ENCODE data around the gene ETV7. TPM values are rescaled to one million over a fixed set of nuclear protein-coding genes. Genes with fewer than 3 reads are reported as not detected.
A peak's percentile ranks its signal among the peaks of the same experiment; 100 is the strongest.

ETV7 gene
- total RNA-seq, 1 donor, result 3.3 TPM

GRCh38 chr6:36362551-36363370 lies 24.7 kb downstream of the ETV7 start:
- no peaks in the 10 kb centered on the region for H3K27me3 ChIP-seq (ENCODE audit: insufficient read depth, low read length)
- DNase-seq (ENCODE audit: insufficient read length, low spot score, missing footprints), result no peak
- H4K20me1 ChIP-seq (ENCODE audit: insufficient read depth, low read length), result no peaks in the 10 kb centered on the region
- peaks cover 29% of the 10 kb centered on the region for H3K4me1 ChIP-seq (ENCODE audit: insufficient read depth, low read length)
- H2AFZ ChIP-seq (ENCODE audit: low read length), result no peak overlapping the region
- H3K79me2 ChIP-seq (ENCODE audit: insufficient read depth, low read length), result no peaks in the 10 kb centered on the region
- H3K9me3 ChIP-seq (ENCODE audit: low read depth, low read length), result no peaks in the 10 kb centered on the region
- H3K27ac ChIP-seq (ENCODE audit: low read depth, low read length), result no peak overlapping the region
- H3K36me3 ChIP-seq (ENCODE audit: insufficient read depth, low read length), result no peaks in the 10 kb centered on the region
- TF ChIP-seq CTCF (IDR thresholded peaks at IDR 0.05; ENCODE audit: extremely low read depth, low read depth, low read length), result no peak
- H3K4me2 ChIP-seq (ENCODE audit: insufficient read depth, low read length), result no peak overlapping the region
- H3K4me3 ChIP-seq (ENCODE audit: insufficient read depth, low read length), result no peak overlapping the region

GRCh38 chr6:36361071-36361470 lies 26.4 kb downstream of the ETV7 start:
- Histone ChIP-seq H3K4me1 (ENCODE audit: insufficient read depth, low read length) (peaks cover 34% of the 10 kb centered on the region), H3K4me3 (ENCODE audit: insufficient read depth, low read length) (no peak overlapping the region), H3K79me2 (ENCODE audit: insufficient read depth, low read length) (no peaks in the 10 kb centered on the region), H3K27me3 (ENCODE audit: insufficient read depth, low read length) (no peaks in the 10 kb centered on the region), H3K9me3 (ENCODE audit: low read depth, low read length) (no peaks in the 10 kb centered on the region), H3K27ac (ENCODE audit: low read depth, low read length) (no peak overlapping the region), H2AFZ (ENCODE audit: low read length) (no peak overlapping the region), H4K20me1 (ENCODE audit: insufficient read depth, low read length) (no peaks in the 10 kb centered on the region), H3K4me2 (ENCODE audit: insufficient read depth, low read length) (peak overlapping the region; percentile 49), H3K36me3 (ENCODE audit: insufficient read depth, low read length) (no peaks in the 10 kb centered on the region)
- DNase-seq (ENCODE audit: insufficient read length, low spot score, missing footprints), result no peak
- TF ChIP-seq CTCF (IDR thresholded peaks at IDR 0.05; ENCODE audit: extremely low read depth, low read depth, low read length), result no peak

GRCh38 chr6:36360241-36361054 lies 27.0 kb downstream of the ETV7 start:
- H3K4me1 ChIP-seq (ENCODE audit: insufficient read depth, low read length), result peaks cover 36% of the 10 kb centered on the region
- H3K27me3 ChIP-seq (ENCODE audit: insufficient read depth, low read length), result no peaks in the 10 kb centered on the region
- TF ChIP-seq CTCF (IDR thresholded peaks at IDR 0.05; ENCODE audit: extremely low read depth, low read depth, low read length), result peak; percentile 90
- no peaks in the 10 kb centered on the region for H3K79me2 ChIP-seq (ENCODE audit: insufficient read depth, low read length)
- H3K4me2 ChIP-seq (ENCODE audit: insufficient read depth, low read length), result peak overlapping the region; percentile 49
- DNase-seq (ENCODE audit: insufficient read length, low spot score, missing footprints), result peak; percentile 98
- H3K9me3 ChIP-seq (ENCODE audit: low read depth, low read length), result no peaks in the 10 kb centered on the region
- peak overlapping the region; percentile 22 for H3K4me3 ChIP-seq (ENCODE audit: insufficient read depth, low read length)
- H3K36me3 ChIP-seq (ENCODE audit: insufficient read depth, low read length), result no peaks in the 10 kb centered on the region
- no peaks in the 10 kb centered on the region for H4K20me1 ChIP-seq (ENCODE audit: insufficient read depth, low read length)
- H3K27ac ChIP-seq (ENCODE audit: low read depth, low read length), result peak overlapping the region; percentile 24
- H2AFZ ChIP-seq (ENCODE audit: low read length), result peak overlapping the region; percentile 86

Measured in osteoblast (primary cell).